ENCODE results near the gene MBD3L2B. TPM values are rescaled to one million over a fixed set of nuclear protein-coding genes. Genes with fewer than 3 reads are reported as not detected.

MBD3L2B gene
- total RNA-seq, 1 donor from 2014 or later: not detected

- no peak overlapping the region for H3K4me3 ChIP-seq
- H3K4me2 ChIP-seq: no peak overlapping the region
- H3F3A ChIP-seq (ENCODE audit: low read depth): no peaks in the 10 kb centered on the region
- peaks cover 2% of the 10 kb centered on the region for H3K27me3 Mint-ChIP-seq (ENCODE audit: insufficient read depth, low read depth)
- no peak overlapping the region for H3K27ac ChIP-seq
- H3K27me3 ChIP-seq: no peaks in the 10 kb centered on the region
- no peaks in the 10 kb centered on the region for H3K4me1 Mint-ChIP-seq
- H3K36me3 Mint-ChIP-seq: no peaks in the 10 kb centered on the region
- H3K27ac Mint-ChIP-seq: no peak overlapping the region
- no peaks in the 10 kb centered on the region for H3K4me1 ChIP-seq
- H3K9me3 Mint-ChIP-seq: peaks cover 9% of the 10 kb centered on the region
- H3K36me3 ChIP-seq: no peaks in the 10 kb centered on the region
- no peak overlapping the region for H3K9ac ChIP-seq
- H3K4me3 Mint-ChIP-seq: no peak overlapping the region
- DNase-seq (ENCODE audit: low spot score): no peak
- peaks cover 3% of the 10 kb centered on the region for H3K9me3 ChIP-seq (ENCODE audit: low read depth)
- TF ChIP-seq CTCF (IDR thresholded peaks at IDR 0.05): no peak
- no peak for TF ChIP-seq EZH2 (IDR thresholded peaks at IDR 0.05)
- TF ChIP-seq EZH2phosphoT487 (IDR thresholded peaks at IDR 0.05): no peak
- no peak overlapping the region for H2AFZ ChIP-seq (replicated peaks)
- no peaks in the 10 kb centered on the region for H3K79me2 ChIP-seq (ENCODE audit: low read depth)
- H4K20me1 ChIP-seq (ENCODE audit: low read depth): no peaks in the 10 kb centered on the region
Observed at GRCh38 chr19:7006135-7006704, 15.0 kb downstream of the MBD3L2B start.

- Mint-ChIP-seq H3K9me3 (peaks cover 6% of the 10 kb centered on the region), H3K27me3 (ENCODE audit: insufficient read depth, low read depth) (peaks cover 2% of the 10 kb centered on the region), H3K4me3 (no peak overlapping the region), H3K27ac (no peak overlapping the region), H3K36me3 (no peaks in the 10 kb centered on the region), H3K4me1 (no peaks in the 10 kb centered on the region)
- no peaks in the 10 kb centered on the region for H4K20me1 ChIP-seq (ENCODE audit: low read depth)
- H3K4me3 ChIP-seq: no peak overlapping the region
- no peak overlapping the region for H2AFZ ChIP-seq (replicated peaks)
- no peaks in the 10 kb centered on the region for H3K27me3 ChIP-seq
- H3K9ac ChIP-seq: no peak overlapping the region
- H3K4me1 ChIP-seq: no peaks in the 10 kb centered on the region
- peak; percentile 38 for DNase-seq (ENCODE audit: low spot score)
- H3K4me2 ChIP-seq: no peak overlapping the region
- H3K27ac ChIP-seq: no peak overlapping the region
- no peaks in the 10 kb centered on the region for H3K36me3 ChIP-seq
- no peaks in the 10 kb centered on the region for H3F3A ChIP-seq (ENCODE audit: low read depth)
- H3K9me3 ChIP-seq (ENCODE audit: low read depth): peaks cover 8% of the 10 kb centered on the region
- TF ChIP-seq EZH2phosphoT487 (IDR thresholded peaks at IDR 0.05) (no peak), CTCF (IDR thresholded peaks at IDR 0.05) (peak; percentile 77), EZH2 (IDR thresholded peaks at IDR 0.05) (no peak)
- H3K79me2 ChIP-seq (ENCODE audit: low read depth): no peaks in the 10 kb centered on the region
Observed at GRCh38 chr19:7004313-7004931, 16.8 kb downstream of the MBD3L2B start.

GRCh38 chr19:7000816-7001215, 20.4 kb downstream of the MBD3L2B start:
- no peak overlapping the region for H3K4me3 ChIP-seq

More at GRCh38 chr19:7000816-7001215, 20.4 kb downstream of the MBD3L2B start:
- DNase-seq (ENCODE audit: low spot score): no peak
- Histone ChIP-seq H3K9ac (no peak overlapping the region), H3F3A (ENCODE audit: low read depth) (no peaks in the 10 kb centered on the region), H3K4me1 (no peaks in the 10 kb centered on the region), H2AFZ (replicated peaks) (no peak overlapping the region), H3K36me3 (no peaks in the 10 kb centered on the region), H3K27me3 (no peaks in the 10 kb centered on the region), H3K27ac (no peak overlapping the region), H3K79me2 (ENCODE audit: low read depth) (no peaks in the 10 kb centered on the region), H3K9me3 (ENCODE audit: low read depth) (peaks cover 8% of the 10 kb centered on the region), H4K20me1 (ENCODE audit: low read depth) (no peaks in the 10 kb centered on the region), H3K4me2 (no peak overlapping the region)
- H3K4me1 Mint-ChIP-seq: no peaks in the 10 kb centered on the region
- H3K27ac Mint-ChIP-seq: no peak overlapping the region
- H3K27me3 Mint-ChIP-seq (ENCODE audit: insufficient read depth, low read depth): peaks cover 2% of the 10 kb centered on the region
- H3K36me3 Mint-ChIP-seq: no peaks in the 10 kb centered on the region
- TF ChIP-seq EZH2phosphoT487 (IDR thresholded peaks at IDR 0.05): no peak
- TF ChIP-seq CTCF (IDR thresholded peaks at IDR 0.05): no peak
- no peak for TF ChIP-seq EZH2 (IDR thresholded peaks at IDR 0.05)
- H3K9me3 Mint-ChIP-seq: peaks cover 9% of the 10 kb centered on the region
- no peak overlapping the region for H3K4me3 Mint-ChIP-seq

All from neural progenitor cell (in vitro differentiated cells).